ENCODE measurements around the gene GALT.

GALT gene

GRCh38 chr9:34647084-34647403, 569 bp downstream of the GALT start:
- TF ChIP-seq CTCF (IDR thresholded peaks at IDR 0.05; ENCODE audit: low read depth, low read length): no peak
- Histone ChIP-seq H3K9me3 (no peaks in the 10 kb centered on the region), H3K4me3 (ENCODE audit: low read depth, low read length) (peak overlapping the region; percentile 93), H3K36me3 (peaks cover 14% of the 10 kb centered on the region), H3K27me3 (no peaks in the 10 kb centered on the region), H3K4me1 (peaks cover 18% of the 10 kb centered on the region)
- DNase-seq: no peak

GRCh38 chr9:34647651-34648050, 1.2 kb downstream of the GALT start:
- Histone ChIP-seq H3K4me1 (peaks cover 22% of the 10 kb centered on the region), H3K4me3 (ENCODE audit: low read depth, low read length) (peak overlapping the region; percentile 93), H3K9me3 (no peaks in the 10 kb centered on the region), H3K36me3 (peaks cover 14% of the 10 kb centered on the region), H3K27me3 (no peaks in the 10 kb centered on the region)
- TF ChIP-seq CTCF (IDR thresholded peaks at IDR 0.05; ENCODE audit: low read depth, low read length): no peak
- no peak for DNase-seq

GRCh38 chr9:34648673-34649072, 2.2 kb downstream of the GALT start:
- no peak for DNase-seq
- no peak overlapping the region for H3K4me3 ChIP-seq (ENCODE audit: low read depth, low read length)
- peaks cover 32% of the 10 kb centered on the region for H3K4me1 ChIP-seq
- H3K9me3 ChIP-seq: no peaks in the 10 kb centered on the region
- H3K27me3 ChIP-seq: no peaks in the 10 kb centered on the region
- TF ChIP-seq CTCF (IDR thresholded peaks at IDR 0.05; ENCODE audit: low read depth, low read length): no peak
- H3K36me3 ChIP-seq: peaks cover 14% of the 10 kb centered on the region

GRCh38 chr9:34650816-34651215, 4.3 kb downstream of the GALT start:
- peaks cover 14% of the 10 kb centered on the region for H3K36me3 ChIP-seq
- peaks cover 48% of the 10 kb centered on the region for H3K4me1 ChIP-seq
- no peaks in the 10 kb centered on the region for H3K9me3 ChIP-seq
- H3K27me3 ChIP-seq: no peaks in the 10 kb centered on the region
- TF ChIP-seq CTCF (IDR thresholded peaks at IDR 0.05; ENCODE audit: low read depth, low read length): no peak
- no peak for DNase-seq
- no peak overlapping the region for H3K4me3 ChIP-seq (ENCODE audit: low read depth, low read length)

GRCh38 chr9:34651321-34651720, 4.8 kb downstream of the GALT start:
- DNase-seq: peak; percentile 42
- TF ChIP-seq CTCF (IDR thresholded peaks at IDR 0.05; ENCODE audit: low read depth, low read length): no peak
- no peaks in the 10 kb centered on the region for H3K9me3 ChIP-seq
- no peaks in the 10 kb centered on the region for H3K27me3 ChIP-seq
- peak overlapping the region; percentile 59 for H3K4me3 ChIP-seq (ENCODE audit: low read depth, low read length)
- peaks cover 44% of the 10 kb centered on the region for H3K4me1 ChIP-seq
- H3K36me3 ChIP-seq: peaks cover 14% of the 10 kb centered on the region

GRCh38 chr9:34651876-34652601, 5.6 kb downstream of the GALT start, which contains the start of gene IL11RA:
TSS of gene IL11RA (plus strand) at chr9:34652185. CDS start at chr9:34655218, 3,033 bp downstream.
- H3K4me1 ChIP-seq: peaks cover 44% of the 10 kb centered on the region
- peak; percentile 76 for DNase-seq
- no peaks in the 10 kb centered on the region for H3K27me3 ChIP-seq
- no peak for TF ChIP-seq CTCF (IDR thresholded peaks at IDR 0.05; ENCODE audit: low read depth, low read length)
- H3K9me3 ChIP-seq: no peaks in the 10 kb centered on the region
- H3K4me3 ChIP-seq (ENCODE audit: low read depth, low read length): peak within 1 kb of the TSS; percentile 59
- peaks cover 14% of the 10 kb centered on the region for H3K36me3 ChIP-seq

Data from BE2C (cell line).